Amniotic stem cell (primary cell): ENCODE results near the gene TXLNG.
"Not testable (repeated sequence)": the region's sequence is repeated elsewhere in the genome, so short reads cannot be mapped to it uniquely, and the experiment has no call there.

Experiments used
- DNase-seq: peaks from one replicate; lab custom pipeline; 2025; lab: John Stamatoyannopoulos, UW

TXLNG gene

GRCh38 chrX:16839219-16839851, 53.1 kb downstream of the TXLNG start:
- no peak for DNase-seq

GRCh38 chrX:16839852-16840460, 53.7 kb downstream of the TXLNG start:
- peak; percentile 8 for DNase-seq

GRCh38 chrX:16842684-16843083, 56.4 kb downstream of the TXLNG start:
- no peak for DNase-seq

GRCh38 chrX:16843208-16843909, 57.1 kb downstream of the TXLNG start:
- no peak for DNase-seq

GRCh38 chrX:16845686-16846085, 59.4 kb downstream of the TXLNG start:
- DNase-seq = no peak

GRCh38 chrX:16848541-16848940, 62.3 kb downstream of the TXLNG start:
- DNase-seq = no peak

- DNase-seq = no peak
Measured at GRCh38 chrX:16851421-16851820, 65.2 kb downstream of the TXLNG start.

- no peak for DNase-seq
Measured at GRCh38 chrX:16851827-16852226, 65.6 kb downstream of the TXLNG start.

- DNase-seq = no peak
Measured at GRCh38 chrX:16852617-16853179, 66.4 kb downstream of the TXLNG start.

GRCh38 chrX:16853537-16853936, 67.3 kb downstream of the TXLNG start:
- no peak for DNase-seq

GRCh38 chrX:16855363-16856075, 69.3 kb downstream of the TXLNG start:
- no peak for DNase-seq

- not testable (repeated sequence) for DNase-seq
Measured at GRCh38 chrX:16856076-16856404, 69.8 kb downstream of the TXLNG start.

GRCh38 chrX:16856744-16857143, 70.5 kb downstream of the TXLNG start:
- no peak for DNase-seq

GRCh38 chrX:16862829-16863228, 76.6 kb downstream of the TXLNG start:
- DNase-seq = no peak

GRCh38 chrX:16867947-16868346, 81.7 kb downstream of the TXLNG start:
- no peak for DNase-seq

- no peak for DNase-seq
Measured at GRCh38 chrX:16868920-16869319, 82.7 kb downstream of the TXLNG start.

- DNase-seq = no peak
Measured at GRCh38 chrX:16869393-16870094, 83.3 kb downstream of the TXLNG start.

- DNase-seq = peak; percentile 88
Measured at GRCh38 chrX:16870095-16870861, 84.0 kb downstream of the TXLNG start, which contains the start of gene RBBP7. Gene RBBP7 (minus strand): TSS chrX:16870362. CDS start chrX:16870053, 309 bp downstream.

- peak; percentile 25 for DNase-seq
Measured at GRCh38 chrX:16870862-16871815, 84.9 kb downstream of the TXLNG start.

- no peak for DNase-seq
Measured at GRCh38 chrX:16873106-16873505, 86.8 kb downstream of the TXLNG start.
